Activated CD8-positive, alpha-beta memory T cell treated with anti-CD3 and anti-CD28 coated beads for 24 hours (primary cell): Measurements from ENCODE around the gene ZNF524.

Source experiments
- DNase-seq: peaks from one replicate; pipeline ENCODE4 v3.0.0-alpha.2; 2020

ZNF524 gene

DNA sequence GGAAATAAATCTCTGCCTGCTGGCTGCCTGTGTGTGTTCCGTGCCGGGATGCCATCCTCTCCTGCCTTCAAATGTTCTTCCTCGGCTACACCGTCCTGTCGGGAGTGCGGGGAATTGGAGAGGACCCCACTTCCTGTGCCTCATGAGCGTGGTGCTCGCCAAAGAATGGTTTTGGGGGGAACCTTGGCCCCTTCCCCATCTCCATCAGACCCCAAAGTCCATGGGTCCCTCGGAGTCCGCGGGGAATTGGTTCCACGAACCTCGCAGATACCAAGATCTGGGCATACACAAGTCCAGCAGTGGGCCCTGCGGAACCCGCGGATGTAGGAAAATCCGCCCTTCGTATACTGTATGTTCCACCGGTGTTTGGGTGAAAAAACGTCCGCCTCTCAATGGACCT is 3.0 kb downstream of the ZNF524 start:
- DNase-seq: no peak

DNA sequence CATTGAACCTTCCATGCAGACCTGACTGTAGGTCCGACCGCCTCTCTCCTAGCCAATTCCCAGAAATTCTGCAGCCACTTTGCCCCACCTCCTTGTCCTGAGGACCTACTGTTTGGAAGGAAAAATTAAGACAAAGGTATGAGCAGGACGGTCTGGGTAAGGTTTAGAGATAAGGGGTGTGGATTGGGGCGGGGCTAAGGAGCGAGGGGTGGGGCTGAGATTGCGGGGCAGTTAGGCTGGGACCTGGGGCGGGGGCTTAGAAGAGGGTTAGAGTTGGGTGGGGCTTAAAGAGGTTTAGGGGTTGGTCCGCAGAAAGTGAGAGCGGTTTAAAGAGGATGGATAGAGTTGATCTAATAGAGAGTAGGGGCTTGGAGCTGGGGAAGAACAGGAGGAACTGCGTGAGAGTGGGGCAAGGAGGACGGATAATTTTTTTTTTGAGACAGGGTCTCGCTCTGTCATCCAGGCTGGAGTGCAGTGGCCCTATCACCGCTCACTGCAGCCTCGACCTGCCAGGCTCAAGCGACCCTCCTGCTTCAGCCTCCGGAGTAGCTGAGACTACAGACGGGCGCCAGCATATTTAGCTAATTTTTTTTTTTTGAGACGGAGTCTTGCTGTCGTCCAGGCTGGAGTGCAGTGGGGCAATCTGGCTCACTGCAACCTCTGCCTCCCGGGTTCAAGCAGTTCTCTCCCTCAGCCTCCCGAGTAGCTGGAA is 3.6 kb downstream of the ZNF524 start:
- DNase-seq: no peak

GRCh38 chr19:55605207-55605636 is 5.1 kb downstream of the ZNF524 start:
- peak; percentile 99 for DNase-seq

DNA sequence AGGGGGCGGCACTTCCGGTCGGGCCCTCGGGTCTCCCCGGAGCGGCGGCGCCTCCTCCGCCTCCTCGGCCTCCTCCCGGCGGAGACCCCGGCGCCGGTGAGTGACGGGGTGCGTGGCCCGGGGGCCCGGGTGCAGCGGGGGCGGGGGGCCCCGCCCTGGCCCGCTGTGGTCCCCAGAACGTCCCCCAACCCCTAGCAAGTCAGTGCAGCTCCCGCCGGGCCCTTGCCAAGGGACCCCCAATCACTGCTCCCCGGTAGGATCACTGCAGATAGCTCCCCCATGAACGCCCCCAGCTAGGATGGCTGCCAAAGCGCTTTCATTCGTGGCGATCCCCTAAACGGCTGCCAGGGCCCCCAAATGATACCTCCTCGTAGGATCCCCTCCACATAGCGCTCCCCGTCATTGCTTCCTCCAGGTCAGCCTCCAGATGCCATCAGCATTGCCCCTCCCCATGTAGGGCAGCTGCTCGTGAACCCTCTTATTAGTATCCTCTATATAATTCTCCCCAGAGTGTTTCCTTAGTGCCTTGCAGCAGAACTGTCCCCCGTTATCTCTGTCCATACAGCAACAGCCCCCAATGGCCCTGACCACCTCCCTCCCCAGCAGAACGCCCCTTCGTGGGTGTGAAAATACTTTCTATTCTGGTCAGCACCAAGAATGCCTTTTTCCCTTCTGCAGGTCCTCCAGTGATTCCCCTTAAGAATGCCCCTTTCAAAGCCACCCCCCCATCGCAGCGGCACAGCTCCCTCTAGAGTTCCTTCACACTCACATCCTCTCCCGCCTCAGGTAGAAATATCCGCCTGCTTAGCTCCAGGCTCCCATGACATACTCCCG is 5.8 kb downstream of the ZNF524 start, which contains the start of gene ZNF865:
Gene ZNF865 (plus strand): TSS at position 11 of the 834 bp plus-strand sequence. CDS start 7,972 bp downstream, outside the sequence.
- peak; percentile 85 for DNase-seq

DNA sequence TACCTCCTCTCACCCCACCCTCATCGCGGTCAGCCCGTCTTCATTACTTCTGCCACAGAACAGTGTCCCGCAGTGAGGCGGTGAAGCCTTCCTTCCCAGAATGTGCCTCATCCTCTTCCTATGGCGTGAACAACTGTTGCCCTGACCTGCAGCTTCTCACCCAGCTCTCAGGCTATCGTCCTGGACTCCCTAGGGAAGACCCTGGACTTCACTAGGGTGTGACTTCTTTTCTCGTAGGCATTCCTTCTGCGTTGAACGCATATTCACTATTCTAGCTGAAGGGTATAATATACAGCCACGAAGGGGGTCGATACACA is 6.3 kb downstream of the ZNF524 start:
- no peak for DNase-seq

GRCh38 chr19:55606817-55607216 is 6.7 kb downstream of the ZNF524 start:
- no peak for DNase-seq

DNA sequence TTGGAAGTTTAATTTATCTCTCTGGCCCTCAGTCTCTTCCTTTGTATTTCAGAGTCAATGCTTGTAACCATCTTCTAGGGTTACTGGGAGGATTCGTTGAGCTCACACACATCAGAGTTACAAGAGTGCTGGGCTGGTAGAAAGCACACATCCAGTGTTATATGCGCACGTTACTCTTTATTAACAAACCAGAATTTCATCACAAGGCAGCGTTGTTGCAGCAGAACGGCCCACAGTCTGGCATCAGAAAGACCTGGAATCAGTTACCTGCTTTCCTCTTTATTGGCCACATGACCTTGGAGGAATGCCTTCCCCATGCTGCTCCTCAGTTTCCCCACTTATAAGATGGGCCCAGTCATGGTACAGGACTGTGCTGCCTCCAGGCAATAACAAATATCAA is 9.2 kb downstream of the ZNF524 start:
- no peak for DNase-seq

GRCh38 chr19:55611300-55611982 is 11.4 kb downstream of the ZNF524 start:
- DNase-seq: no peak

DNA sequence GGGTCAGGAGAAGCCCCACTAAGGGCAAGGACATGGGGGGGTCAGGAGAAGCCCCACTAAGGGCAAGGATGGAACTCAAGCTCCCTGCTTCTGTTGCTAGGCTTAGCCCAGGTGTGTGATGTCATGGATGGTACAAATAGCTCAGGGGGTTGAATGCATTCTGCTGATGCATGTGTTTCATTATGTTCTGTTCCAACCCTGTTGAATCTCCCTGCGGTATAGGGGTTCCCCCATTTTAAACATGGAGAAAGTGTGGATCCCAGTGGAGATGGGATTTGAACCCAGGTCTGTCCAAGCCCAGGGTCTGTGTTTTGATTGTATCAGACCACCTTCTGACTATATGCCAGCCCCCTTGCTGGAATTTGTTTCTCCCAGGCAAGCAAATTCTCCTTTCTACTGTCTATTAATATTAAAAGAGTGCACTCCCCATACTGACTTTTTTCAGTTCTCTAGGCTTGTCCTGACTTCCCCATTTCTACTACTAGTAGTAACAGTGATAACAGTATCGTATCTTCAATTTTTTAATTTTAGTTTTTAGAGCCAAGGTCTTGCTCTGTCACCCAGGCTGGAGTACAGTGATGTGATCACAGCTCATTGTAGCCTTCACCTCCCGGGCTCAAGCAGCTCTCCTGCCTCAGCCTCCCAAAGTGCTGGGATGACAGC is 12.0 kb downstream of the ZNF524 start:
- no peak for DNase-seq

DNA sequence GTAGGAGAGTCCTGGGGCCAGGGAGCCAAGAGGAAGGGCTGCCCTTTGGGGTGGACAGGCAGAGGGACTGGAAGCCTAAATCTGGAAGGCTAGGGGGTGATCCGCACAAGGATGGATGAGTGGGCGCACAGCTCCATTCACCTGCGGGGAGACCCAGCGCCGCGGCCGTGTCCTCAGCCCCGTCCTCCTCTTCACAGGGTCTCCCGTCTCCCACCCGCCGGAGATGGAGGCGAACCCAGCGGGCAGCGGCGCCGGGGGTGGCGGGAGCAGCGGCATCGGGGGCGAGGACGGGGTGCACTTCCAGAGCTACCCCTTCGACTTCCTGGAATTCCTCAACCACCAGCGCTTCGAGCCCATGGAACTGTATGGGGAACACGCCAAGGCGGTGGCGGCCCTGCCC is 13.3 kb downstream of the ZNF524 start:
- DNase-seq: no peak

DNA sequence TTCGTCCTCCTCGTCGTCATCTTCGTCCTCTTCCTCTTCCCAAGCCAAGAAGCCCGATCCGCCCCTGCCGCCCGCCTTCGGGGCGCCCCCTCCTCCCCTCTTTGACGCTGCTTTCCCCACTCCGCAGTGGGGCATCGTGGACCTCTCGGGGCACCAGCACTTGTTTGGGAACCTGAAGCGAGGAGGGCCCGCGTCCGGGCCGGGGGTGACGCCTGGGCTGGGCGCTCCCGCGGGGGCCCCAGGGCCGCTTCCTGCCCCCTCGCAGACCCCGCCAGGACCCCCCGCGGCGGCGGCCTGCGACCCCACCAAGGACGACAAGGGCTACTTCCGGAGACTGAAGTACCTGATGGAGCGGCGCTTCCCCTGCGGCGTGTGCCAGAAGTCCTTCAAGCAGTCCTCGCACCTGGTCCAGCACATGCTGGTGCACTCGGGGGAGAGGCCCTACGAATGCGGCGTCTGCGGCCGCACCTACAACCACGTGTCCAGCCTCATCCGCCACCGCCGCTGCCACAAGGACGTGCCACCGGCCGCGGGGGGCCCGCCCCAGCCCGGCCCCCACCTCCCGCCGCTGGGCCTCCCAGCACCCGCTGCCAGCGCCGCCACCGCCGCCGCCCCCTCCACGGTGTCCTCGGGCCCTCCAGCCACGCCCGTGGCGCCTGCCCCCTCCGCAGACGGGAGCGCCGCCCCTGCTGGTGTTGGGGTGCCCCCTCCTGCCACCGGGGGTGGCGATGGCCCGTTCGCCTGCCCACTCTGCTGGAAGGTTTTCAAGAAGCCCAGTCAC is 14.0 kb downstream of the ZNF524 start:
- DNase-seq: no peak

DNA sequence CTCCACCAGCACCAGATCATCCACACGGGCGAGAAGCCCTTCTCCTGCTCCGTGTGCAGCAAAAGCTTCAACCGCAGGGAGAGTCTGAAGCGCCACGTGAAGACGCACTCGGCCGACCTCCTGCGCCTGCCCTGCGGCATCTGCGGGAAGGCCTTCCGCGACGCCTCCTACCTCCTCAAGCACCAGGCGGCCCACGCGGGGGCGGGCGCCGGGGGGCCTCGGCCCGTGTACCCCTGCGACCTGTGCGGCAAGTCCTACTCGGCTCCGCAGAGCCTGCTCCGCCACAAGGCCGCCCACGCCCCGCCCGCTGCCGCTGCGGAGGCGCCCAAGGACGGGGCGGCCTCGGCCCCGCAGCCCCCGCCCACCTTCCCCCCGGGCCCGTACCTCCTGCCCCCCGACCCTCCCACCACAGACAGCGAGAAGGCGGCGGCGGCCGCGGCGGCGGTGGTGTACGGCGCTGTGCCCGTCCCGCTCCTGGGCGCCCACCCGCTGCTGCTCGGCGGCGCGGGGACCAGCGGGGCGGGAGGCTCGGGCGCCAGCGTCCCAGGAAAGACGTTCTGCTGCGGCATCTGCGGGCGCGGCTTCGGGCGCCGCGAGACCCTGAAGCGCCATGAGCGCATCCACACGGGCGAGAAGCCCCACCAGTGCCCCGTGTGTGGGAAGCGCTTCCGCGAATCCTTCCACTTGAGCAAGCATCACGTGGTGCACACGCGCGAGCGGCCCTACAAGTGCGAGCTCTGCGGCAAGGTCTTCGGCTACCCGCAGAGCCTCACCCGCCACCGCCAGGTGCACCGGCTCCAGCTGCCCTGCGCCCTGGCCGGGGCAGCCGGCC is 14.8 kb downstream of the ZNF524 start:
- no peak for DNase-seq

- DNase-seq: no peak
Observed at GRCh38 chr19:55615543-55616394, 15.7 kb downstream of the ZNF524 start.

- no peak for DNase-seq
Observed at GRCh38 chr19:55616395-55616875, 16.3 kb downstream of the ZNF524 start.

GRCh38 chr19:55617426-55617825 is 17.3 kb downstream of the ZNF524 start:
- DNase-seq: no peak

DNA sequence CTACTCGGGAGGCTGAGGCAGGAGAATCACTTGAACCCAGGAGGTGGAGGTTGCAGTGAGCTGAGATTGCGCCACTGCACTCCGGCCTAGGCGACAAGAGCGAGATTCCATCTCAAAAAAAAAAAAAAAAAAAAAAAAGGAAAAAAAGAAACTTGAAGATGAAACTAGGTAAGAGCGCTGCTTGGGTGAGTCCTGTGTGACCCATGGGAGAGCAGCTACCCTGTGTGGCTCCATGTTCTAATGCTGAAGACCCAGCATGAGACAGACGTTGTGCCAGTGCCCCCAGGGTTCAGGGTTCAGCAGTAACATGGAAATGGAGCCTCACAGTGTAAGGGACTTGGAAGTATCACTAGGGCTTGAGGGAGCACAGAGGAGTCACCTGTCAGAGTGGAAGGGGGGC is 18.3 kb downstream of the ZNF524 start:
- no peak for DNase-seq

DNA sequence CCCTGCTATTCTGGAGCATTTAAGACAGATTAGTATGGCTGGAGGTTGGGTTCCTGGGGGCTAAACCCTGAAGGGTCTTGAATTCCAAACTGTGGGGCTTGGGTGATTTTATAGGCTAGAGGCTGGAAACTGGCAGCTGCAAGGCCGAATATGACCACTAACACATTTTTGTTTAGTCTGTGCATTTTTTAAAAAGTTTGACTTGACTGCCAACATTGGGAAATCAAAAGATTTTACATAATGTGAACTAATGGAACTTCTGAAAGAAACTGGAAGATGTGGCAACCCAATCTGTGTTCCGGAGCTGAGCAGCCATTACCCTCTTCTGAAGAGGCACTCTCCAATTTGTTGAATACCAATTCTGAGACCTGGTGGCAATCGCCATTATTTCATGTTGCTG is 19.2 kb downstream of the ZNF524 start:
- no peak for DNase-seq

DNA sequence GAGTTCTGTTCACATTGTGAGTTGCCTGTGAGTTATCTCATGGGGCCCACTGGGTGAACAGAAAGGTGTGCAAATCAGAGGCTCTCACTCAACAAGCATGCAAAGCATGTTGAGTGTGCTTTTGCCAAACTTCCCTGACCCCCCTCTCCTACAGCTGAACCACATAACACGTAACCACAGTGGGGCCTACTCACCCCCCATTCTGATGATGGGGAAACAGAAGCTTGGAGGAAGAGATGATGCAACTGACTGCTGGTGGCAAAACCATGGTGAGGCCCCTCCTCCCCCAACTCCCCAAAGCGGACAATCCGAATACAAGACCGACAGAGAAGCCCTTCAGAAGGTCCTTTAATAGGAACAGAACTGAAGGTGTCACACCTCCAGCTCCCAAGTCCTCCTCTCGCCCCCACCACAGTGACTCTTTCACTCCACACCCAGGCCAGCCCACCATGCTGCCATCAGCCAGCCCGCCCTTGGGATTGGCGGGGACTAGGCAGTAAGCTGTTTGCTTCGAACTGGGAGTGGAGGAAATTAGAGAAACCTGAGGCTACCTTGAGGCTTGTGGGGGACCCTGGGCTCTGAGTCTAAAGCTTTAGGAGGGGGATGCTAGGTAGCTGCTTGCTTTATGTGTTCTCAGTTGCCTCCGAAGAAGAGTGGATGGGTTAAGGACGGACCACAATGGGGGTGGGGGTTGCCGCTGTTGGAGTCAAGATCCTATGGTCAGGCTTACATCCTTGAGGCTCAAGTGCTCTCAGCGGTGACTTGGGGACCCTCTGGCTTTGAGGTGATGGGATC is 20.5 kb downstream of the ZNF524 start:
- DNase-seq: peak; percentile 66

- no peak for DNase-seq
Observed at GRCh38 chr19:55621205-55621672, 21.2 kb downstream of the ZNF524 start.
